Activated T-helper 1 cell treated with Interleukin-2 at 50 U/mL for 16 hours (primary cell): ENCODE measurements around the gene ILDR1.

Experiments used
- DNase-seq: peaks from one replicate; pipeline ENCODE4 v3.0.0-alpha.2; 2020; ENCODE audit warnings: low read depth

Gene ILDR1

DNA sequence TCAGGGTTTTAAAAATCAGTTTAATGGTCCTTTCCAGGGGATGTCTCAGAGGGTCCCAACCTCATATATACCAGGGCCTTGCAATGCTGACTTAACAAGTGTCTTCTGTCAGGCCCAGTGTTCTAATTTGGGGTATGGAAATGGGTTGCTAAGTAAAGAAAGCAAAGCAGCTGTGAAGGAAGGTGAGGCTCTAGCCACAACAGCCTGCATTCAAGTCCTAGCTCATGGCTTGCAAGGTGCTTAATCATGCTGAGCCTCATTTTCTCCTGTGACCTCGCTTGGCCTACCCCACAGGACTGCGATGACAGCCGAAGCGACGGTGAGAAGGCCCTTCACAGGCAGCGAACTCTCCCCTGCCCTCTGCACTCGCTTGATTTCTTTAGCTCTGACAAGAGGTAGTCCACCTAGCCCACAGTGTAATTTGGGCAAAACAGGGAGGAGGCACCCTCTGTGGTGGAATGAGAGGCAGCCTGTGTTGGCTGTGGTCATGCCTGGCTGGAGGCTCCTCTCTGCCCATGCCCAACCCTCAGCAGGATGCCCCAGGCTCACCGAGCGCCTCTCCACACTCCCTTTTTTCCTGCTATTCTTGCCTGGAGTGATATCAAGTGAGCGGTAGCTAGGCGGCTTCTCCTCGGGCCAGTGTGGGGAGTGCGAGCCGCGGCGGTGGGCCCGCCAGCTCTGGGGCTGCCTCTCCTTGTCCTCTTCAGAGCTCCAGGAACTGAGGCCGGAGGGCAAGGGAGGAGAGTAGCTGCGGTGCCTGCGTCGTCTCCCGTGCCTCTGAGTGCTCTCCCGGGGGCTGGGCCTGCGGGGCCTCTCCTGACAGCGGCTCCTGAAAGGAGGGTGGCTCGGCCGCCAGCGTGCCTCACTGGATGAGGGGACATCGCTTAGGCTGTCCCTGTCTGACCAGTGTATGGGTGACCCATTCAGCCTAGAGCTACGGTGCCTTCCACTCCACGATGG lies 29.2 kb downstream of the ILDR1 start:
- no peak for DNase-seq

DNA sequence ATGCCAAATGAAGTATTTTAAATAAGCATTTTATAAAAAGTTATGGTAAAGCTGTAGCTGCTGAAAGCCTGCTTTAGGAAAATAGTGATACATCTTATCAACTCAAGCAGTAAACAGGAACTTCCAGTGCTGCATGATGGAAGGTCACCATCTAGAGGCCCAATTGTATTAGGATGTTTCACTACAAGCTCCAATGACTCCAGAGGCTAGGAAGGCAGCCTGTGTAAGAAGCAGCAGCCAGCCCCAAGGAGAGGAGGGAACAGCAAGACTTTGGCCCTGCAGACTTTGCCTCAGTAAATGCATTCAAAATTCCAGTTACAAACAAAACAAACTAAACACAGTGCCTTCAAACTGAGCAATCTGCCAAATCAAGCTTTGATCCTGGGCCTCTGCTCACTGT lies 32.1 kb downstream of the ILDR1 start:
- no peak for DNase-seq

- DNase-seq, result no peak
These were observed 33.9 kb downstream of the ILDR1 start for GRCh38 chr3:121988146-121988545.

DNA sequence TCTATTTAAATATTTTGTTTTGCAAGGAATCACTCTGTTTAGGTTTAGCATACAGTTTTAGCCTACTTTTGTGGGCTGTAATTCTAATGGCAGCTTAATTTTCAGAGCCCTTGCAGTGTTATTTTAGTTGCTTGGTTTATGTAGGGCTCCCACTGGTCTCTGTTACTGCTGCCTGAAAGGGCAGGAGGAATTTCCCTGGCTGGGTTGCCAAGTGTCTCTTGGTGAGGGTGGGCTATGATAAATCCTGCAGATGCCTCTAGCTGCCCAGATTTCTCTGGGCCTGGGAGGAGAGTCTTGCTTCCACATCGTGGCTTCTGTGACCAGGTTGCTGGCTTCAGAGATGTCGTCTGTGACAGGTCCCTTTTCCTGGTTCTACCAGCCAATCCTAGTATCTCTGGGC lies 36.2 kb downstream of the ILDR1 start:
- no peak for DNase-seq

DNA sequence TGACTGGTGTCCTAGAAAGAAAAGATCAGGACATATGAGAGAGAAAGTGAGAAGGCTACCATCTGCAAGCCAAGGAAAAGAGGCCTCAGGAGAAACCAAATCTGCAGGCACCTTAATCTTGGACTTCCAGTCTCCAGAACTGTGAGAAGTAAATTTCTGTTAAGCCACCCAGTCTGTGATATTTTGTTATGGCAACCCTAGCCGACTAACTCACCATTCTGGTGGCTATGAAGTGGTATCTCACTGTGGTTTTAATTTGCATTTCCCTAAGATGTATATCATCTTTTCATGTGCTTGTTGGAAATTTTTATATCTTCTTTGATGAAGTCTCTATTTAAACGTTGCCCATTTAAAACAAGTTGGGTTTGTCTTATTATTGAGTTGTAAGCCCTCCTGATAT lies 40.6 kb downstream of the ILDR1 start:
- DNase-seq, result no peak

- DNase-seq, result no peak
These were observed 41.6 kb downstream of the ILDR1 start for GRCh38 chr3:121980450-121980796.

GRCh38 chr3:121979734-121980449 lies 42.2 kb downstream of the ILDR1 start:
- no peak for DNase-seq

GRCh38 chr3:121979246-121979645 lies 42.8 kb downstream of the ILDR1 start:
- no peak for DNase-seq

GRCh38 chr3:121976727-121977126 lies 45.3 kb downstream of the ILDR1 start:
- no peak for DNase-seq

DNA sequence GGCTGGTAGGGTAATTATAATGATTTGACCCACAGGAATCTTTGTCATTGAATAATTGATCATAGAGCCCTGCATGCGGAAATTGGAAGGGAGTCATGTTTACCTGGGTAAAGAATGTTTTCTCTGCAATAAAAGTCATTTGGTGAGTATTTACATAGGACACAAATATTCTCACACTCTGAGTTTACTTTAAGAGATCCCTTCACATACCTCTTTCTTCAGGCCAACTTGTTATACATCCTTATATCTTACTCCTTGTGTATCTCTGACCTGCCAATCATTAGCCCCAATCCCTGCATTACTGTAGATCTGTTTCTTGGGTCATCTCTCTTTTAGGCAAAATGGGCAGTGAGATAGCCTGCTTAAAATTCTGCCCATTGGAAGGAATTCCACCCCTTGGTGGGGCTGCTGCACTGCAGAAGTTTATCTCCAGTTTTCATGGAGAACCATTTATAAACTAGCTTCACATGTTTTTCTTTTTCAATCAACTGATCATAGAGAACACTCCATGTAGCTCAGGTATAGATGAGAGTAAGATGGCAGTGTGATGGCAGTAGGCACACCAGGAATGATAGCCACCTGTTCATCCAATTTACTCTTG lies 46.2 kb downstream of the ILDR1 start:
- DNase-seq, result no peak

DNA sequence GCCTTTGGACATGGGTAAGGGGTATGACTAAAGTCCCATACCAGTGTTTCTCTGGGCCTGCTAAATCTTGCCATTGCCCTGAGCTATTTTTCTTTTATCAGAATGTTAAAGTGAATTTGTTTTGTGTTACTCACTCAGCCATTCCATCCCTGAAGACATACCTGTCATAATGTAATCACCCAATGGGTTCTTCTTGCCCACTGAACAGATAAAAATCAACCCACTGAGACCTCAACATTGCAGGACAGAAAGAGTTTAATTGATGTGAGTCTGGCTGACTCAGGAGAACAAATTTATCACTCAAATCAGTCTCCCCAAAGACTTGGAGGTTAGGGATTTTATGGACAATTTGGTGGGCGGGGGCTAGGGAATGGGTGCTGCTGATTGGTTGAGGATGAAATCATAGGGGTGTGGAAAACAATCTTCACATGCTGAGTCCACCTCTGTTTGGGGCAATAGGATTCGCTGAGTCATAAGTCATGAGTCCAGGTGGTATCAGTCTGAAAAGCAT lies 47.4 kb downstream of the ILDR1 start:
- no peak for DNase-seq

- DNase-seq, result no peak
These were observed 52.0 kb downstream of the ILDR1 start for GRCh38 chr3:121970047-121970446.

GRCh38 chr3:121969631-121970030 lies 52.4 kb downstream of the ILDR1 start:
- DNase-seq, result no peak

- DNase-seq, result no peak
These were observed 58.4 kb downstream of the ILDR1 start for GRCh38 chr3:121963608-121964007.

GRCh38 chr3:121962443-121962842 lies 59.6 kb downstream of the ILDR1 start:
- no peak for DNase-seq

DNA sequence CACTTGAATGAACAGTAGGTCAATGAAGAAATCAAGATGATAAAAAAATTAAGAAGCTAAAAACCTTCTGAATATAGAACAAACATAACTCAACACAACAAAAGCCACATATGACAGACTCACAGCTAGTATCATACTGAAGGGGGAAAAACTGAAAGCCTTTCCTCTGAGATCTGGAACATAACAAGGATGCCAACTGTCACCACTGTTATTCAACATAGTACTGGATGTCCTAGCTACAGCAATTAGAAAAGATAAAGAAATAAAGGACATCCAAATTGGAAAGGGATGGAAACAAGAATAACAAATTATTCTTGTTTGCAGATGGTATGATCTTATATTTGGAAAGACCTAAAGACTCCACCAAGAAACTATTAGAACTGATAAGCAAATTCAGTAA lies 60.8 kb downstream of the ILDR1 start:
- DNase-seq, result no peak

DNA sequence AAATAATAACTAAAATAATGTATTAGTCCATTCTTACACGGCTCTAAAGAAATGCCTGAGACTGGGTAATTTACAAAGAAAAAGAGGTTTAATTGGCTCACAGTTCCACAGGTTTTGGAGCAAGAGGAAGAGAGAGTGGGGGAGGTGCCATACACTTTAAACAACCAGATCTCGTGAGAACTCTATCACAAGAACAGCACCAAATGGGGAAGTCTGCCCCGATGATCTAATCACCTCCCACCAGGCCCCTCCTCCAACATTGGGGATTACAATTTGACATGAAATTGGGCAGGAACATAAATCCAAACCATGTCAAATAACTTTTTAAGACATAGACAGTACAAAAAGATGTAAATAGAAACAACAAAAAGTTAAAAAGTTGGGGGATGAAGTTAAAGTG lies 63.2 kb downstream of the ILDR1 start:
- DNase-seq, result no peak

- DNase-seq, result no peak
These were observed 64.2 kb downstream of the ILDR1 start for GRCh38 chr3:121957674-121958415.

GRCh38 chr3:121956363-121956762 lies 65.7 kb downstream of the ILDR1 start:
- DNase-seq, result no peak

DNA sequence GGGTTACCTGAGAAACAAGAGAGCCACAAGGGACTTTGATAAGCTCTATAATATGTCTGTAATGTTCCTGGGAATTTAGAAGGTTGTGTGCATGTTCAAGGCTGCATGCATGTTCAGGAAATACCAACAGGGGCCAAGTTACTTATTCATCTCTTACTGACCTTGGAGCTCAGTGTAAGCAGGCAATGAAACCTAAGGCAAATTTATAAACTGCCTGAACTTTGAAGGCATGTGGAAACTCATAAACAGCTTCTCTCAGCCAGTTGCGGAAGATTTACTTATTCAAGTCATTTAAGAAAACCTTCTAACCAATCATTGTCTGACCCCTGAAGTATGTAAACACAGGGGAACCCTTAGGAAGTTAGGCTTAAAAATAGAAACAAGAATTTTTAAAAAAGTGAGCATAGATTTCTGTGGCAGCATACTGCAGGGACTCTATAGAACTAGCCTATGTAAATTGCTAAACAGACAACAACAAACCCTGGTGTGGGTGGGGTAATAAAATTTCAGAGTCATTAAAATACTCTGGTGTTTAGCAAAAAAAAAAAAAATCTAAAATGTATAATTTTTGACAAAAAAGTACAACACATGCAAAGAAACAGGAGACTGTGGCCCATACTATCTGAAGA lies 70.6 kb downstream of the ILDR1 start:
- no peak for DNase-seq

DNA sequence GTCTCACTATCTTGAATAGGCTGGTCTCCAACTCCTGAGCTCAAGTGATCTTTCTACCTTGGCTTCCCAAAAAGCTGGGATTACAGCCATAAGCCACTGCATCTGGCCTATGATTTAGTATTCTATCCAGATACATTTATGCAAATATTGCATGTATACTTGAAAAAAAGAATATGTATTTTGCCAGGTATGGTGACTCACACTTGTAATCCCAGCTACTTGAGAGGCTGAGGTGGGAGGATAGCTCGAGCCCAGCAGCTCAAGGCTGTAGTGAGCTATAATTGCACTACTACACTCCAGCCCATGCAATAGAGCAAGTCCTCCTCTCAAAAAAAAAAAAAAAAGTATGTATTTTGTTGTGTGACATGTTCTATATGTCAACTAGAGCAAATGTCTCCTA lies 73.4 kb downstream of the ILDR1 start:
- DNase-seq, result no peak

DNA sequence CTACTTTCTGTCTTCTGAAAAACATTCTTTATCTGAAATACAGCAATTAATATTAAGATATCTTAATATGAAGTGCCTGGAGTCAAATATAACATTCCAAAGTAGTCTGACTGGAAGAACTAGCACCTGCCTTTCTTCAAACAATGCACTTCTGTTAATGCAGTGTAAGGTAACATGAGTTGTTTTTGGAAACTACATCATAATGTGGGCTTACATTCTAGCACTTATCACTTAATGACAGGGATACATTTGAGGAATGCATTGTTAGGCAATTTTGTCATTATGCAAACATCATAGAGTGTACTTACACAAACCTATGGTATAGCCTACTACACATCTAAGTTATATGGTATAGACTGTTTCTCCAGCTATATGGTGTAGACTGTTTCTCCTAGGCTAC lies 78.6 kb downstream of the ILDR1 start:
- DNase-seq, result no peak
